HG03457 (cell line): Measurements from ENCODE around the gene PPP1R14B.

Experiments used
- ATAC-seq: cut with Tn5 transposase; IDR thresholded peaks from one replicate; pipeline ENCODE4 v1.9.1; 2021; ENCODE audit warnings: moderate number of reproducible peaks; ENCODE audit not compliant: unreplicated experiment

Gene PPP1R14B

GRCh38 chr11:64211181-64211872 lies 35.4 kb downstream of the PPP1R14B start:
- no peak for ATAC-seq

DNA sequence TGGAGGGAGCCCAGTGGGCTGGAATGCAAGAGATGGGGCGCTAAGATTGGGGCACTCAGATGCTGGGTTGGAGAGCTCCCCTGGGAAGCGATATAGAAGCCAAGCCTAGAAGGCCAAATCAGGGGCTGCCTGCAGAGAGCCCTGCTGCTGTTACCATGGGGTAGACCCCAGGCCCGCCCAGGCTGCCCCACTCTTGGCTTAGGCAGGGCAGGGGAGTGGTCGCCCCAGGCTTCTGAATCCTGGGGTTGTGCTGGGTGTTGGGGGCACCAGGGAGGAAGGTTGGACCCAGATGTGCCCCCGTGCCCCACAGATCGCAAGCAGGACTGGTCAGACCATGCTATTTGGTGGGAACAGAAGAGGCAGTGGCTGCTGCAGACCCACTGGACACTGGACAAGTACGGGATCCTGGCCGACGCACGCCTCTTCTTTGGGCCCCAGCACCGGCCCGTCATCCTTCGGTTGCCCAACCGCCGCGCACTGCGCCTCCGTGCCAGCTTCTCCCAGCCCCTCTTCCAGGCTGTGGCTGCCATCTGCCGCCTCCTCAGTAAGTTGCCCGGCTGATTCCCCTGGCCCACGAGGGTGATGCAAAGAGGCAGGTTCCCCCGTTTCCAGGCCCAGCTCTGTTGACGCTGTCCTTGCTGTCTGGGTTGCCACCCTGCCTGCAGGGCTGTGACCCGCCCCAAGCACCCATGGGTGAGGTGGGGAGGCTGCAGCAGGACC lies 36.3 kb downstream of the PPP1R14B start:
- no peak for ATAC-seq

DNA sequence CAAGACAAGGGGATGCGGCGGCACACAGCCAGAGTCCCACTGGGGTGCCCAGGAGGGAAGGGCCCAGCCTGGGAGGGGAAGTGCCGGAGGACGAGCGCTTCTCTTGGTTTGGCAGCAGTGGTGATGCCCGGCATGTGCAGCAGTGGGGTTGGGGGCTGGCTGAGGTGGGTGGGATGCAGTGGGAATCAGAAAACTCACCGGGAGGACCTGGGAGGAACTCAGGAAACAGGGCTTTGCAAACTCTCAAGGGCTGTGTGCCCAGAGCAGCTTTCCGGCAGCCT lies 37.2 kb downstream of the PPP1R14B start:
- no peak for ATAC-seq

- ATAC-seq, result no peak
These were observed 37.8 kb downstream of the PPP1R14B start for GRCh38 chr11:64208796-64209562.

DNA sequence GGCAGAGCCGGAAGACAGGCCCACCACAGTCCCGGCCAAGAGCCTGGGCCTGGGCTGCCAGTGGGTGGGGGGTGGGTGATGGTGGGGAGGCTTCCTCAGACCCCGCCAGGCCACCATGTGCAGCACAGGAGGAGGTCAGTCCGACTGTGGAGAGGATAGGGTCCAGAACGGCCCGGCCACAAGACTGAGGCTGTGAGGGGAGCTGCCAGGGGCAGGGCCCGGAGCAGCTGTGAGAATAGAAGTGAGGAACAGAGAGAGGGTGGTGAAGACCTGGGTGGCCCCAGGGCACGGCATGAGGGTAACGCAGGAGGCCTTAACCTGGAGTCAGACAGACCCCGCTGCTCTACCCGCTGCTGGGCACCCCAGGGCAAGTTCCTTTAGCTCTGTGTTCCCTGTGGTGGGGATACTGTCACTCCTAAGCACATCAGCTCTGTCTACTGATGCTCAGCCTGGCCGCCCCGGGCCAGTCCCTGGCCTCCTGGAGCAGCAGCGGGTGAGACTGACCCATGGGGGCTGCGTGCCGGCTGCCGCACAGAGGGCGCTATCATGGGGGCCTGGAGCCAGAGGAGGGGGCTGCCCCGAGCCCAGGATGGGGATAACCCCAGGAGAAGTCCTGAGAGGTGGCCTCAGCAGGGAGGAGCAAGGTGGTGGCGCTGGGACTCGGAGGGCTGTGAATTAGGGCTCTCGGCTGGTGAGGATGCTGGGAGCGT lies 38.5 kb downstream of the PPP1R14B start:
- no peak for ATAC-seq

GRCh38 chr11:64207256-64208085 lies 39.3 kb downstream of the PPP1R14B start:
- no peak for ATAC-seq

GRCh38 chr11:64206457-64207255 lies 40.1 kb downstream of the PPP1R14B start, which contains the start of gene FERMT3:
FERMT3 (plus strand) TSS chr11:64206721; CDS start chr11:64207365, 644 bp downstream.
- ATAC-seq, result no peak

DNA sequence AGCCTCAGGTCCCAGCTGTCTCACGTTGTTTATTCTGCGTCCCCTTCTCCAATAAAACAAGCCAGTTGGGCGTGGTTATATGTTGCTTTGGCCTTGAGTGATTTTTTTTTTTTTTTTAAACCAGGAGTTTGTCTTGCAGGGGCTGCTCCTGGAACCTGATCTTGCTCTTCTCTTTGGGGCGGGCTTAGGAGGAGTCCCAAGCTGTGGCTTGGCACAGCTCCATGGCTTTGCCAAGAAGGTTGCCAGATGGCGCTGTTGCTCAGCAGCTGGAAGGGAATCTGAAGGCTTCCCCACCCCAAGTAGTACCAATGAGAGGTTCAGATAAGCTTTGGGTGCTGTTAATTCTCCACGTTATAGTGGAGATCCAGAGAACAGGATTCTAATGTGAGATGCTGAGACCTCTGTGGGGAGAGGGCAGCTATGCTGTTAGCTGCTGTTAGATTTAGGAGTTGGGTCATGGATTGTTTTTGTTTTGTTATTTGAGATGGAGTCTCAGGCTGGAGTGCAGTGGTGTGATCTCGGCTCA lies 42.2 kb downstream of the PPP1R14B start:
- no peak for ATAC-seq

DNA sequence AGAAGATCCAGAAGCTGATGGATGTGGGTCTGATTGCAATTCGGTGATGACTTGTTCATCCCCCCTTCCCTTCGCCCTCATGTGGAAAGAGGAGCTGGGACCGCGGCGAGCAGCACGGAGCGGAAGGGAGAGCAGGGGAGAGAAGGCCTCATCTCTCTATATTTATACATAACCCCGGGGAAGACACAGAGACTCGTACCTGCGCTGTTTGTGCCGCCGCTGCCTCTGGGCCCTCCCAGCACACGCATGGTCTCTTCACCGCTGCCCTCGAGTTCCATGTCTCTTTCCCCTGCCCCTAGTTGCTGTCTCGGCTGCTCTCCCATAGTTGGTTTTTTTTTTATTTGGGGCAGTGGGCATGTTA lies 42.7 kb downstream of the PPP1R14B start:
- no peak for ATAC-seq

- ATAC-seq, result no peak
These were observed 43.2 kb downstream of the PPP1R14B start for GRCh38 chr11:64203421-64204079.

DNA sequence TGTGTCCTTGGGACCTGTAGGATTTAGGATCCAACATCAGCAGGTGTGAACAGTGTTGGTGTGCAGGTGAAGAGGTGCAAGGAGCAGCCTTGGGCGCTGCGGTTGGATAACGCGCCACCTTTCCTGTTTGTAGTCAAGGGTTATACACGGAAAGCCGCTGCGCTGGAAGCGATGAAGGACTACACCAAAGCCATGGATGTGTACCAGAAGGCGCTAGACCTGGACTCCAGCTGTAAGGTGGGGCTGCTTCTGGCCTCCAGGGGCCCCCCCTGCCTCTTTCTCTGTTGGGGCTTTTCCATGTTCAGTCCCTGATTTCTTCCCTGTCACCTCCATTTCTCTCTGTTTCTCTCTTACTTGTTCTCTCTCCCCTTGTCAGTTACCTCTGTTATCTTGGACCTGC lies 43.8 kb downstream of the PPP1R14B start:
- no peak for ATAC-seq

DNA sequence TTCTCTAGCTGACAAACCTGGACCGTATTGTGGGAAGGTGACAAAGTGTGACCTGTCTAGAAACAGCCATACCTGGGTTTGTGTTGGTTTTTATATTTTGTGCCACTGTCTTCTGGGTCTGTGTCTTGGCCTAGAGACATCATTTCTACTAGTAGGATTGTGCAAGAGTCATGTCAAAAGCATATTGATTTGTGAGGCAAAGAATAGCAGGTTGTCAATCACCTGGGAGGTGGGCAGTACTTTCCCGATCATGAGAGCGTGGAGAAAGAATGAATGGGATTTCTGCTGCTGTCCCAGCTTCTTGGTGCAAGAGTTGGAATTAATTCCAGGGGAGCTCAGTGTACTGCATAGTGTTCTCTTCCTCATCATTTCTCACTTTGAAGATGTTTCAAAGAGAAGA lies 45.2 kb downstream of the PPP1R14B start:
- ATAC-seq, result no peak

GRCh38 chr11:64198511-64198910 lies 48.2 kb downstream of the PPP1R14B start:
- ATAC-seq, result no peak

- ATAC-seq, result no peak
These were observed 50.1 kb downstream of the PPP1R14B start for GRCh38 chr11:64196626-64197025.
